Calu3 (cell line): ENCODE results near the gene DLG2. TPM values are rescaled to one million over a fixed set of nuclear protein-coding genes. Genes with fewer than 3 reads are reported as not detected.
A peak's percentile ranks its signal among the peaks of the same experiment; 100 is the strongest.

Source experiments
- BruUV-seq: library from RNA; stranded (reverse); fragments of 400-500 nt; replicated peaks from 2 replicates; lab custom pipeline; 2021; lab: Mats Ljungman, UMichigan
- CTCF ChIA-PET: fragments of 300-600 bp; sonication (Branson Sonifier 250); formaldehyde crosslinking; loops from one replicate; lab custom pipeline; 2022; ENCODE audit warnings: antibody characterized with exemption; lab: Charles Lee
- DNase-seq: peaks from one replicate; pipeline ENCODE4 v3.0.0; 2022
- H3K27ac Mint-ChIP-seq: one replicate; pipeline ENCODE4 v1.8.0; 2022; ENCODE audit warnings: mixed read lengths; ENCODE audit not compliant: unreplicated experiment
- H3K27me3 Mint-ChIP-seq: one replicate; pipeline ENCODE4 v1.8.0; 2022; ENCODE audit warnings: mixed read lengths; ENCODE audit not compliant: unreplicated experiment
- H3K36me3 Mint-ChIP-seq: one replicate; pipeline ENCODE4 v1.8.0; 2022; ENCODE audit warnings: mild to moderate bottlenecking, moderate library complexity, mixed read lengths; ENCODE audit not compliant: insufficient read depth, unreplicated experiment
- H3K4me1 Mint-ChIP-seq: one replicate; pipeline ENCODE4 v1.8.0; 2022; ENCODE audit warnings: mild to moderate bottlenecking, low read depth, mixed read lengths; ENCODE audit not compliant: unreplicated experiment
- H3K4me3 Mint-ChIP-seq: one replicate; pipeline ENCODE4 v1.8.0; 2022; ENCODE audit warnings: mild to moderate bottlenecking, low read depth, moderate library complexity, mixed read lengths; ENCODE audit not compliant: unreplicated experiment
- H3K9me3 Mint-ChIP-seq: one replicate; pipeline ENCODE4 v1.8.0; 2022; ENCODE audit warnings: low read depth, mixed read lengths; ENCODE audit not compliant: unreplicated experiment
- intact Hi-C: fragments of 100-400 bp; cut with micrococcal nuclease; formaldehyde crosslinking; loops from one replicate; pipeline ENCODE4 v1.10.0; 2022; ENCODE audit not compliant: unreplicated experiment
- total RNA-seq: library from RNA; stranded (reverse); gene quantifications from 2 replicates; pipeline ENCODE4 v1.2.3, GENCODE V29; 2022
- TF ChIP-seq, protein P1 (sequence below): fragments of 200-600 bp; IDR thresholded peaks from one replicate; pipeline ENCODE4 v1.8.0; 2022; ENCODE audit warnings: antibody characterized with exemption; ENCODE audit not compliant: unreplicated experiment

DLG2 gene
- total RNA-seq, 1 experiment from 2014 or later: 0.71 TPM

DNA sequence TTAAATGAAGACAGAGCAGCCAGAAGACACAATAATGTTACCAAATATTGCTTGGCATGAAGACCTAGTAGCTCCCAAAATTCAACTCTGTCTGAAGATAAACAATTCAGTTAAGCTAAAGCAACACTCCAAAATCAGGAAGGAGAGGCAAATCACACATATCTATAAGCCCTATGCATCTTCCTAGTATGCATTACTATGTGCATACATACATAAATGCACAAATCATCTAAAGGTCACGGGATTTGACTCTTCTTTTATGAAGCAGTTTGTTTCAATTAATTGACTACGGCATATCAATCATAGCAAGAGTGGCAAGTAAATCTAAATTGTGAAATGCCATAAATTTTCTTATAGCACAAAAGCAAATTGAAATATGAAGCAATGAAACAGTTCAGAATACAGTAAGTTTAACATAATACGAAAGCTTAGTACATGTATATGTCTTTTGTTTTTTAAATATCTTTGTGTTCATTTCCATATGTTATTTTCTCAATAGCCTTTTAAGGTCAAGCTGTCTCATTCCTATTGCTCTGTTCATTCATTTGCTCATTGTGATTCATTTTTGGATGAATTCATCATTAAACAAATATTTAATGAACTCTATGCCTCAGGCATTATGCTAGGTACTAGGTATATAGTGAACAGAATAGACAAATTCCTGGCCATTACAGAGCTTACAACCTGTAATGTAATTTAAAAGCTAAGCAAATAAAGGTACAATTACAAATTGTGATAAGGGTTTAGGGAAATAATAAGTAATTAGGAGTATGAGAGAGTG lies 540.5 kb downstream of the DLG2 start:
- BruUV-seq: no TSS peak
- H3K27me3 Mint-ChIP-seq: no peaks in the 10 kb centered on the region
- TF ChIP-seq, protein P1, sequence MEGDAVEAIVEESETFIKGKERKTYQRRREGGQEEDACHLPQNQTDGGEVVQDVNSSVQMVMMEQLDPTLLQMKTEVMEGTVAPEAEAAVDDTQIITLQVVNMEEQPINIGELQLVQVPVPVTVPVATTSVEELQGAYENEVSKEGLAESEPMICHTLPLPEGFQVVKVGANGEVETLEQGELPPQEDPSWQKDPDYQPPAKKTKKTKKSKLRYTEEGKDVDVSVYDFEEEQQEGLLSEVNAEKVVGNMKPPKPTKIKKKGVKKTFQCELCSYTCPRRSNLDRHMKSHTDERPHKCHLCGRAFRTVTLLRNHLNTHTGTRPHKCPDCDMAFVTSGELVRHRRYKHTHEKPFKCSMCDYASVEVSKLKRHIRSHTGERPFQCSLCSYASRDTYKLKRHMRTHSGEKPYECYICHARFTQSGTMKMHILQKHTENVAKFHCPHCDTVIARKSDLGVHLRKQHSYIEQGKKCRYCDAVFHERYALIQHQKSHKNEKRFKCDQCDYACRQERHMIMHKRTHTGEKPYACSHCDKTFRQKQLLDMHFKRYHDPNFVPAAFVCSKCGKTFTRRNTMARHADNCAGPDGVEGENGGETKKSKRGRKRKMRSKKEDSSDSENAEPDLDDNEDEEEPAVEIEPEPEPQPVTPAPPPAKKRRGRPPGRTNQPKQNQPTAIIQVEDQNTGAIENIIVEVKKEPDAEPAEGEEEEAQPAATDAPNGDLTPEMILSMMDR: no peak
- no peak for DNase-seq
- peaks cover 2% of the 10 kb centered on the region for H3K9me3 Mint-ChIP-seq
- no peaks in the 10 kb centered on the region for H3K4me1 Mint-ChIP-seq
- intact Hi-C loops: no loop called here
- CTCF ChIA-PET: no interaction called here
- H3K4me3 Mint-ChIP-seq: no peak overlapping the region
- H3K27ac Mint-ChIP-seq: no peak overlapping the region
- H3K36me3 Mint-ChIP-seq: no peaks in the 10 kb centered on the region

- Mint-ChIP-seq H3K4me3 (no peak overlapping the region), H3K27ac (no peak overlapping the region), H3K4me1 (peaks cover 27% of the 10 kb centered on the region), H3K36me3 (no peaks in the 10 kb centered on the region), H3K9me3 (no peaks in the 10 kb centered on the region), H3K27me3 (no peaks in the 10 kb centered on the region)
- BruUV-seq: no TSS peak
- intact Hi-C loops: loop anchor here (10.0 kb wide), 1 partner anchor 108 kb away; no protein-coding TSS in a partner anchor
- TF ChIP-seq, protein P1: no peak
- DNase-seq: peak; percentile 6
- CTCF ChIA-PET: no interaction called here
These were observed 550.4 kb downstream of the DLG2 start for GRCh38 chr11:85076535-85077330.

DNA sequence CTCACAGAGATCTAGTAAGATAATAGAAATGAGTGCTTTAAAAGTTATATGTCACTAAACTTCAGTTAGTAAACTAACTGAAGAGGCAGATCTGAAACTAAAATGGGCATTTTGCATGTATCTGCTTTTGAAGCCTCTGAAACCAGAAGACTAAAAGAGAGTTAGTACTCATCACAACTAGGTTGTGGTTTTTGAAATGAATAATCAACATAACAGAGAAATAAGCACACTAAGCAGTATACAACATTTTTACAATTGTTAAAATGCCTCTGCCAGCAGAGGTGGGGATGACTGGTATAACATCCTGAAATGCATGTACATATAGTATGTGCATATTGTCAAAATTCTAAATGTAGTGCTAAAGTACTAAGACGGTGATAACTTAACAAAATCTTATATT lies 564.5 kb downstream of the DLG2 start:
- Mint-ChIP-seq H3K4me1 (no peaks in the 10 kb centered on the region), H3K27ac (no peak overlapping the region), H3K9me3 (no peaks in the 10 kb centered on the region), H3K36me3 (no peaks in the 10 kb centered on the region), H3K4me3 (no peak overlapping the region), H3K27me3 (peaks cover 14% of the 10 kb centered on the region)
- no TSS peak for BruUV-seq
- intact Hi-C loops: no loop called here
- CTCF ChIA-PET: no interaction called here
- no peak for DNase-seq
- TF ChIP-seq, protein P1: no peak

- CTCF ChIA-PET: no interaction called here
- no TSS peak for BruUV-seq
- no peak overlapping the region for H3K4me3 Mint-ChIP-seq
- H3K27ac Mint-ChIP-seq: no peak overlapping the region
- no peaks in the 10 kb centered on the region for H3K27me3 Mint-ChIP-seq
- no peak for DNase-seq
- intact Hi-C loops: no loop called here
- TF ChIP-seq, protein P1: no peak
- no peaks in the 10 kb centered on the region for H3K36me3 Mint-ChIP-seq
- no peaks in the 10 kb centered on the region for H3K9me3 Mint-ChIP-seq
- no peaks in the 10 kb centered on the region for H3K4me1 Mint-ChIP-seq
These were observed 574.5 kb downstream of the DLG2 start for GRCh38 chr11:85052636-85053035.
